Gastroesophageal sphincter (tissue), 3 donors: ENCODE results near the gene NAP1L4.

ENCODE experiments used
- CTCF ChIP-seq, 4 experiments: fragments of 200-600 bp in 2 of 4; fragments of 450-650 bp in 2 of 4; sonication (generic) in 1 of 4; IDR thresholded peaks; one replicate each; pipeline ENCODE4 v1.5.1; 2017 to 2019; ENCODE audit warnings: antibody characterized with exemption in 4 of 4, mild to moderate bottlenecking in 2 of 4, moderate library complexity in 2 of 4
- POLR2AphosphoS5 ChIP-seq: sonication (generic); formaldehyde crosslinking; IDR thresholded peaks from one replicate; pipeline ENCODE4 v1.6.1; 2017; ENCODE audit warnings: antibody characterized with exemption

- TF ChIP-seq CTCF (IDR thresholded peaks at IDR 0.05) = no peak
- TF ChIP-seq POLR2AphosphoS5 = no peak
Observed at GRCh38 chr11:2989006-2989405, 3.1 kb downstream of the NAP1L4 start.
